Activated naive CD4-positive, alpha-beta T cell treated with anti-CD3 and anti-CD28 coated beads for 36 hours (primary cell): ENCODE data around the gene MRC1. TPM values are rescaled to one million over a fixed set of nuclear protein-coding genes. Genes with fewer than 3 reads are reported as not detected.

ENCODE experiments used
- CTCF ChIA-PET: fragments of 350-600 bp; sonication (Branson Sonifier 250); formaldehyde crosslinking; loops from one replicate; lab custom pipeline; 2021; ENCODE audit warnings: antibody characterized with exemption; lab: Charles Lee
- DNase-seq: peaks from one replicate; pipeline ENCODE4 v3.0.0-alpha.2; 2020
- H3K27ac Mint-ChIP-seq: one replicate; pipeline ENCODE4 v1.8.0; 2021; ENCODE audit warnings: mild to moderate bottlenecking, mixed read lengths
- H3K27me3 Mint-ChIP-seq: one replicate; pipeline ENCODE4 v1.8.0; 2021; ENCODE audit warnings: low read depth, mixed read lengths
- H3K36me3 Mint-ChIP-seq: one replicate; pipeline ENCODE4 v1.8.0; 2021; ENCODE audit warnings: low read depth, mixed read lengths
- H3K4me1 Mint-ChIP-seq: one replicate; pipeline ENCODE4 v1.8.0; 2021; ENCODE audit warnings: low read depth, mixed read lengths
- H3K4me3 Mint-ChIP-seq: one replicate; pipeline ENCODE4 v1.8.0; 2021; ENCODE audit warnings: mild to moderate bottlenecking, moderate library complexity, mixed read lengths
- H3K9me3 Mint-ChIP-seq: one replicate; pipeline ENCODE4 v1.8.0; 2021; ENCODE audit warnings: mixed read lengths
- intact Hi-C: fragments of 100-400 bp; cut with micrococcal nuclease; formaldehyde crosslinking; loops from one replicate; pipeline ENCODE4 v1.15.1; 2023
- total RNA-seq, 2 experiments: library from RNA; stranded (reverse); gene quantifications; one replicate each; pipeline ENCODE4 v1.2.3, GENCODE V29; 2021

MRC1 gene
- total RNA-seq, 2 experiments from 2014 or later, result 0.05 TPM; not detected in 1

DNA sequence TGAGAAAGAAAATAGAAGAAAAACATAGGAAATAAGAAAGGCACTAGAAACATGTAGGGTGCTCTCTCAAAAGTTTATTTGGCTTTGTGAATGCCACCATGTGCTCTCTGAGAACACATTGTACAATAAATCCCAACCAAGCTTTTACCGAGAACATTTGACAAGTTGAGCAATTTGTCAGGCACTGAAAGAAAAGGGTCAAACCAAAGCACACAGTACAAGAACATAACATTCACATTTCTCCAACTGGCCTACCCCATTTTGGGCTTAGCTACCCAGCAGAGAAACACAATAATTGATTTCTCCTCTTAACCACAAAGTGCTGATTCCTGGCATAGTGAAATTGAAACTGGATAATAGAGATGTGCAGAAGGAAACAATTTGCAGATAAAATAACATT lies 73.4 kb downstream of the MRC1 start:
- intact Hi-C loops, result no loop called here
- no peak overlapping the region for H3K4me3 Mint-ChIP-seq
- DNase-seq, result no peak

DNA sequence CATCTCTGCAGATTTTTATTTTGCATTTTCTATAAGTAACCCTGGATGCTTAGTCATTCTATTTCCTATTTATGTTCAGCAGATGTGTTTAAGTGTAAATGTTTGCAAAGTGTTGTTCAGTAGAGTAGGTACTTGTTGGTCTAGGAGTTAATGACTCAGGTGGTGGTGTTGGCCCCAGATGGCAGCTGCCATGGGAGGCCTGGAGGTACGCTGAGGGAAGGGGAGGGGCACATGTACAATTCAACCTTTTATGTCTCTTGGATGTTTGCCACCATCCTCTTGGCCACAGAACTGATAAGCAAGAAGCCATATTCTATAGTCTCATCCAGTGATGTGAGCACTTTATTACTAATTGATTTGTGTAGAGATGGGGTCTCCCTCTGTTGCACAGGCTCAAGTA lies 74.5 kb downstream of the MRC1 start:
- Mint-ChIP-seq H3K9me3 (no peaks in the 10 kb centered on the region), H3K36me3 (no peaks in the 10 kb centered on the region), H3K4me1 (no peaks in the 10 kb centered on the region), H3K27ac (no peak overlapping the region), H3K4me3 (no peak overlapping the region), H3K27me3 (peaks cover 2% of the 10 kb centered on the region)
- no peak for DNase-seq
- CTCF ChIA-PET, result no interaction called here
- intact Hi-C loops, result no loop called here

More for the DNA sequence above, 73.4 kb downstream of the MRC1 start:
- Mint-ChIP-seq H3K9me3 (no peaks in the 10 kb centered on the region), H3K27ac (no peak overlapping the region), H3K4me1 (no peaks in the 10 kb centered on the region), H3K36me3 (no peaks in the 10 kb centered on the region), H3K27me3 (peaks cover 2% of the 10 kb centered on the region)
- CTCF ChIA-PET, result no interaction called here

DNA sequence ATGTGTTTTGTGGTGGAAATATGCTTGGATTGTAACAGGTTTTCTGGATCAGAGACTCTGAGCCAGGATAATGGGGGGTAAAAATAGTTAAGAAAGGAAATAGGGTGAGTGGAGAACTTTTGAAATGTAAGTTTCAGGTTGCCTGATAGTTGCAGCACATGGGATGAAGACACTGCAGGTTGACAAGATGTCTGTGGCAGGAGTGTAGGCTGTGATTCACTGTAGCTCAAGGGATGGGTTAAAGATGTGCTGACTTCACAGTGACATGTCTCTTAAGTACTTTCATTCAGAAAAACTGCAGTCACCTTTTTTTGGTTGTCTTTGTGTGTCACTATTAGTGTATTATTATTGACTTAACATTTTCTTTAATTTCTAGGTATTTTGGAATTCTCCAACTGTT lies 79.0 kb downstream of the MRC1 start:
- CTCF ChIA-PET, result no interaction called here
- H3K27ac Mint-ChIP-seq, result no peak overlapping the region
- no peaks in the 10 kb centered on the region for H3K36me3 Mint-ChIP-seq
- H3K4me3 Mint-ChIP-seq, result no peak overlapping the region
- DNase-seq, result no peak
- H3K27me3 Mint-ChIP-seq, result no peaks in the 10 kb centered on the region
- H3K4me1 Mint-ChIP-seq, result no peaks in the 10 kb centered on the region
- no peaks in the 10 kb centered on the region for H3K9me3 Mint-ChIP-seq
- intact Hi-C loops, result no loop called here

GRCh38 chr10:17891435-17891834 lies 82.3 kb downstream of the MRC1 start:
- no peaks in the 10 kb centered on the region for H3K4me1 Mint-ChIP-seq
- no peaks in the 10 kb centered on the region for H3K9me3 Mint-ChIP-seq
- CTCF ChIA-PET, result no interaction called here
- H3K27ac Mint-ChIP-seq, result no peak overlapping the region
- intact Hi-C loops, result no loop called here
- H3K27me3 Mint-ChIP-seq, result peaks cover 2% of the 10 kb centered on the region
- no peak overlapping the region for H3K4me3 Mint-ChIP-seq
- DNase-seq, result no peak
- H3K36me3 Mint-ChIP-seq, result no peaks in the 10 kb centered on the region

DNA sequence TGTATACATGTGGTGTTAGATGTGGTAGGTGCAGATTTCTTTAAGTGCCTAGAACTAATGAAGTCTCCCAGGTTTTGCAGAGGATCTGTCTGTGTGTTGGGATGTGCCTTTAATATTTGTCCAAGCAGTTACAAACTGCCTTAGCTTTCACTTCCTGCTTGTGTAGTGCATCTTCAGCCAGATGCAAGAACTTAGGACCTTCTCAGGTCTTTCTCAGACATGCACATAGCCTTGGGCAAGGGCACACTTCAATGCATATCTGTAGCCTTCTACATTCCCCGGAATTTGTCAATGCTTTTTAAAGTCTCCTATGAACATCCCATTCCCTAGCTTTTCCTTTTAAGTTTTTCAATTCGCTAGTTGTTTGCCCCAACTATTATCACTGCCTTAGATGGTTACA lies 95.4 kb downstream of the MRC1 start:
- no peaks in the 10 kb centered on the region for H3K9me3 Mint-ChIP-seq
- no peaks in the 10 kb centered on the region for H3K4me1 Mint-ChIP-seq
- H3K36me3 Mint-ChIP-seq, result no peaks in the 10 kb centered on the region
- CTCF ChIA-PET, result no interaction called here
- H3K27ac Mint-ChIP-seq, result no peak overlapping the region
- no peak overlapping the region for H3K4me3 Mint-ChIP-seq
- H3K27me3 Mint-ChIP-seq, result peaks cover 5% of the 10 kb centered on the region
- DNase-seq, result no peak
- intact Hi-C loops, result no loop called here

GRCh38 chr10:17905491-17905890 lies 96.3 kb downstream of the MRC1 start:
- no peak for DNase-seq
- peaks cover 8% of the 10 kb centered on the region for H3K27me3 Mint-ChIP-seq
- no peaks in the 10 kb centered on the region for H3K4me1 Mint-ChIP-seq
- intact Hi-C loops, result no loop called here
- no peak overlapping the region for H3K4me3 Mint-ChIP-seq
- no peaks in the 10 kb centered on the region for H3K36me3 Mint-ChIP-seq
- no peaks in the 10 kb centered on the region for H3K9me3 Mint-ChIP-seq
- no peak overlapping the region for H3K27ac Mint-ChIP-seq
- CTCF ChIA-PET, result no interaction called here

- no peak for DNase-seq
- H3K9me3 Mint-ChIP-seq, result no peaks in the 10 kb centered on the region
- intact Hi-C loops, result no loop called here
- H3K4me1 Mint-ChIP-seq, result no peaks in the 10 kb centered on the region
- no peaks in the 10 kb centered on the region for H3K36me3 Mint-ChIP-seq
- CTCF ChIA-PET, result interaction anchor here (0.7 kb wide), 1 partner anchor 1790 kb away, joined by 4 read pairs; no protein-coding TSS in a partner anchor
- no peak overlapping the region for H3K4me3 Mint-ChIP-seq
- H3K27me3 Mint-ChIP-seq, result peaks cover 8% of the 10 kb centered on the region
- no peak overlapping the region for H3K27ac Mint-ChIP-seq
Observed at GRCh38 chr10:17906002-17906401, 96.9 kb downstream of the MRC1 start.

- Mint-ChIP-seq H3K4me3 (no peak overlapping the region), H3K36me3 (no peaks in the 10 kb centered on the region), H3K9me3 (no peaks in the 10 kb centered on the region), H3K4me1 (no peaks in the 10 kb centered on the region), H3K27me3 (peaks cover 16% of the 10 kb centered on the region), H3K27ac (no peak overlapping the region)
- DNase-seq, result no peak
- CTCF ChIA-PET, result no interaction called here
- intact Hi-C loops, result no loop called here
Observed at GRCh38 chr10:17907641-17908040, 98.5 kb downstream of the MRC1 start.

- Mint-ChIP-seq H3K27ac (no peak overlapping the region), H3K36me3 (no peaks in the 10 kb centered on the region), H3K9me3 (no peaks in the 10 kb centered on the region), H3K4me3 (no peak overlapping the region), H3K27me3 (peaks cover 16% of the 10 kb centered on the region), H3K4me1 (no peaks in the 10 kb centered on the region)
- intact Hi-C loops, result loop anchor here (1.0 to 10.0 kb wide), 2 partner anchors 195 to 305 kb away; no protein-coding TSS in a partner anchor
- DNase-seq, result peak; percentile 20
- CTCF ChIA-PET, result no interaction called here
Observed at GRCh38 chr10:17910125-17910789, 101.1 kb downstream of the MRC1 start.

DNA sequence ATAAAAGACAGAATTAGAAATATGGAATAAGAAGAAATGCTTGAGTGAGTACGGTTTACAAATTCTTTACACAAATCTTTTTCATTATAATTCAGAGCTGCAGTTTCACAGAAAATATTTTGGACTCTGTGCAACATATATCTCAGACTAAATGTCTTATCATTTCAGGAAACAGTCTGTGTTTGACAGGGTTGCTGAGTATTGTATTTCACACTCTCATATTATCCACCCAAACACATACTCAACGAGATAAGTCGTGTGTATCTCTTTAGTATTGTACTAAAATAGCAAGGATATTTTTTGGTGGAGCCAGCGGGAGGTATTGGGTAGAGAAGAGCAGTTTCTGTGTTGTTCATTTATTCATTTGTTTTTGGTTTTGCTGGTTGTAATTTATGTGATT lies 103.6 kb downstream of the MRC1 start:
- no peaks in the 10 kb centered on the region for H3K9me3 Mint-ChIP-seq
- H3K4me3 Mint-ChIP-seq, result no peak overlapping the region
- intact Hi-C loops, result loop anchor here (10.0 kb wide), 1 partner anchor 192 kb away; no protein-coding TSS in a partner anchor
- CTCF ChIA-PET, result interaction anchor here (0.6 kb wide), 1 partner anchor 355 kb away, joined by 3 read pairs; no protein-coding TSS in a partner anchor
- peaks cover 15% of the 10 kb centered on the region for H3K27me3 Mint-ChIP-seq
- no peaks in the 10 kb centered on the region for H3K4me1 Mint-ChIP-seq
- no peak overlapping the region for H3K27ac Mint-ChIP-seq
- no peak for DNase-seq
- H3K36me3 Mint-ChIP-seq, result no peaks in the 10 kb centered on the region

GRCh38 chr10:17913604-17914003 lies 104.5 kb downstream of the MRC1 start:
- CTCF ChIA-PET, result interaction anchor here (0.6 kb wide), 1 partner anchor 356 kb away, joined by 3 read pairs; no protein-coding TSS in a partner anchor
- intact Hi-C loops, result loop anchor here (10.0 kb wide), 1 partner anchor 191 kb away; no protein-coding TSS in a partner anchor
- no peaks in the 10 kb centered on the region for H3K9me3 Mint-ChIP-seq
- DNase-seq, result no peak
- H3K4me1 Mint-ChIP-seq, result no peaks in the 10 kb centered on the region
- peaks cover 13% of the 10 kb centered on the region for H3K27me3 Mint-ChIP-seq
- H3K36me3 Mint-ChIP-seq, result no peaks in the 10 kb centered on the region
- no peak overlapping the region for H3K27ac Mint-ChIP-seq
- H3K4me3 Mint-ChIP-seq, result no peak overlapping the region

- no peaks in the 10 kb centered on the region for H3K36me3 Mint-ChIP-seq
- no peak overlapping the region for H3K4me3 Mint-ChIP-seq
- CTCF ChIA-PET, result no interaction called here
- intact Hi-C loops, result loop anchor here (10.0 kb wide), 1 partner anchor 190 kb away; no protein-coding TSS in a partner anchor
- peaks cover 11% of the 10 kb centered on the region for H3K27me3 Mint-ChIP-seq
- no peaks in the 10 kb centered on the region for H3K9me3 Mint-ChIP-seq
- H3K4me1 Mint-ChIP-seq, result no peaks in the 10 kb centered on the region
- H3K27ac Mint-ChIP-seq, result no peak overlapping the region
- DNase-seq, result no peak
Observed at GRCh38 chr10:17914169-17915045, 105.3 kb downstream of the MRC1 start.
